ENCODE data around the gene PRSS48.
A peak's percentile ranks its signal among the peaks of the same experiment; 100 is the strongest.

The PRSS48 gene

DNA sequence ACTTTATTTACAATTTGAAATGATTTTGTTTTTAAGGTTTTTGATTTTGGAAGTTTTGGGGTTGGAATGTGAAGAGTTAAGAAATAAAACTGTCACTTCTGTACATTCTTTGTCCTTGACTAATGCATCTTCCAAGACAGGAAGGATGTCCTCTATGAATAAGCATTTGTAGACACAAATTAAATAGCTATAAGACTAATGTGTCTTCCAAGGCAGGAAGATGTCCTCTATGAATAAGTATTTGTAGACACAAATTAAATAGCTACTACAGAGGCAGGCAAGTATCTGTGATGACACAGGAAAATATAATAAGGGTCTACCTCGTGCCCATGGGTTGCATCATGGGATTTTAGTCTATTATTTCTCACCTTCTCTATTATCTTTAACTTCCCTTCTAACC lies 14.5 kb downstream of the PRSS48 start:
- peak; percentile 20 for DNase-seq (ENCODE audit: low read depth)
- TF ChIP-seq, protein P1, sequence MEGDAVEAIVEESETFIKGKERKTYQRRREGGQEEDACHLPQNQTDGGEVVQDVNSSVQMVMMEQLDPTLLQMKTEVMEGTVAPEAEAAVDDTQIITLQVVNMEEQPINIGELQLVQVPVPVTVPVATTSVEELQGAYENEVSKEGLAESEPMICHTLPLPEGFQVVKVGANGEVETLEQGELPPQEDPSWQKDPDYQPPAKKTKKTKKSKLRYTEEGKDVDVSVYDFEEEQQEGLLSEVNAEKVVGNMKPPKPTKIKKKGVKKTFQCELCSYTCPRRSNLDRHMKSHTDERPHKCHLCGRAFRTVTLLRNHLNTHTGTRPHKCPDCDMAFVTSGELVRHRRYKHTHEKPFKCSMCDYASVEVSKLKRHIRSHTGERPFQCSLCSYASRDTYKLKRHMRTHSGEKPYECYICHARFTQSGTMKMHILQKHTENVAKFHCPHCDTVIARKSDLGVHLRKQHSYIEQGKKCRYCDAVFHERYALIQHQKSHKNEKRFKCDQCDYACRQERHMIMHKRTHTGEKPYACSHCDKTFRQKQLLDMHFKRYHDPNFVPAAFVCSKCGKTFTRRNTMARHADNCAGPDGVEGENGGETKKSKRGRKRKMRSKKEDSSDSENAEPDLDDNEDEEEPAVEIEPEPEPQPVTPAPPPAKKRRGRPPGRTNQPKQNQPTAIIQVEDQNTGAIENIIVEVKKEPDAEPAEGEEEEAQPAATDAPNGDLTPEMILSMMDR (conservative IDR thresholded peaks at IDR 0.05; ENCODE audit: low read length) = no peak

DNA sequence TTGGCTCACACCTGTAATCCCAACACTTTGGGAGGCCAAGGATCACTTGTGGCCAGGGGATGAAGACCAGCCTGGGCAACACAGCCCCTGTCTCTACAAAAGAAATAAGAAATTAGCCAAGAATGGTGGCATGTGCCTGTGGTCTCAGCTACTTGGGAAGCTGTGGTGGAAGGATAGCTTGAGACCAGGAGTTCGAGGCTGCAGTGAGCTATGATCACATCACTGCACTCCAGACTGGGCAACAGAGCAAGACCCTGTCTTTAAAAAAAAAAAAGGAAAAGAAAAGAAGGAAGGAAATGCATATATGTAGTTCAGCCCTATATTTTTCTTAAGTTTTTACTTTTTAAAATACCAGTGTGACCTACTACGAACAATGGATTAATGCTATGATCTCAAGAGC lies 15.1 kb downstream of the PRSS48 start:
- H3K4me3 ChIP-seq (ENCODE audit: low read length) = no peak overlapping the region
- no peak for DNase-seq (ENCODE audit: low read depth)
- TF ChIP-seq, protein P1 (conservative IDR thresholded peaks at IDR 0.05; ENCODE audit: low read length) = no peak

More for the DNA sequence above, 14.5 kb downstream of the PRSS48 start:
- H3K4me3 ChIP-seq (ENCODE audit: low read length) = no peak overlapping the region

DNA sequence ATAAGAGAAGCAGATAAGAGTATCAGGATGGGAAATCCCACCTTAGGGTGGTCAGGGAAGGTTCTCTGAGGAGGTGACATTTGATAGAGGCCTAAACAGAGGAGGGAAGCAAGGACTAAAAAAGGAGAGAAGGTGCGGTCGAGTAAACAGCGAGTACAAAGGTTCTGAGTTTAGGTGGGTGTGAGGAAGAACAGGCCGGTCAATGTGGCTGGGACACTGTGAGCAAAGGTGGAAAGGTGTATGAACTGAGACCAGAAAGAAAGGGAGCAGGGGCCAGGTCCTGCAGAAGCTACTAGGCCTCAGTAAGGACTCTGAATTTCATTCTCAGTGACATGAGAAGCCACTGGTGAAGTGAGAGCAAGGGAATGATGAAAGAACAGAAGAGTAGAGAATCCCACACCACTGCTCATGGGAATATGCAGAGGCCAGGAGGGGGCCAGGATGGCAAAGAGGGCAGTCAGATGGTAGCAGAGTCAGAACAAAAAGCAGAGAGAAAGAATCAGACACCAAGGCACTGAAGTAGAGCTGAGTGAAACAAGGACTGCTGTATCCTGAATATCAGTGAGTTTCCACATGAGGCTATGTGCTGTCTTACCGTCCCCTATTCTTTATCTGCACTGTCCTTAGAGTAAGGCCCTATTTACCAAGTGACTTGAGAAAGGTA lies 18.0 kb downstream of the PRSS48 start:
- TF ChIP-seq, protein P1 (conservative IDR thresholded peaks at IDR 0.05; ENCODE audit: low read length) = no peak
- DNase-seq (ENCODE audit: low read depth) = no peak
- H3K4me3 ChIP-seq (ENCODE audit: low read length) = no peak overlapping the region

DNA sequence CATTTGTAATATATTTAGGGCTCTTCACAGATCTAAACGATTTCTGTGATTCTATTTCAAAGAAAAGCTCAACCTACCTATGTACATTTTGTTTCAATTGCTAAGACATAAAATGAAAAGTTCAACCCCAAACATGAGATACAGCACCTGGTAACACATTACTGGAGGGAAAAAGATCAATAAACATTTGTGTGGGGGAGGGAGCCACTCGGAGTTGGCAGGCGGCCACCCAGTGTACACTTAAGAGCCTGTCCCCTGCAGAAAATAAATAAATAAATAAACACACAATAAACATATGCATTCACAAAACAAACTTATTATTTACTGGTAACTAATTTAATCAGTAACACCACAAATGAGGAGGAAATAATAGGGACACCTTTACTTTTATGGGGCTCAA lies 19.3 kb downstream of the PRSS48 start:
- TF ChIP-seq, protein P1 (conservative IDR thresholded peaks at IDR 0.05; ENCODE audit: low read length) = no peak
- no peak overlapping the region for H3K4me3 ChIP-seq (ENCODE audit: low read length)
- DNase-seq (ENCODE audit: low read depth) = no peak

DNA sequence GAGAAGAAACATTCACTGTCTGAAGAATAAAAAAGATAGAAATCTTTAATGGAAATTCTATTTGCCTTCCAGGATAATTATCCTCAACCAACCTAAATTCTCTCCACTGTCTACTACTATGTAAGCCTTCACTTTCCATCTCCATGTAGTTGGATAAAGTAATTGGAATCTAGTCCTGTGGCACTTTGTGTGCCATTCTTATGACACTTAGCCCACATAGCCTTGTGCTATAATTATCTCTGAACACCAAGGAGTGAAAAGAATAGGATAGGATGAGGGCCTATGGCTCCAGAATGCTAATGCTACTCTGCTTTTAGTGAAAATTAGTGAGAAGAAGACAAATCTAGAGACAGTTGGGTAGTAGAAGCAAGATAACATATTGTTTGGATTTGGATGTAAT lies 20.2 kb downstream of the PRSS48 start:
- TF ChIP-seq, protein P1 (conservative IDR thresholded peaks at IDR 0.05; ENCODE audit: low read length) = no peak
- H3K4me3 ChIP-seq (ENCODE audit: low read length) = no peak overlapping the region
- no peak for DNase-seq (ENCODE audit: low read depth)

DNA sequence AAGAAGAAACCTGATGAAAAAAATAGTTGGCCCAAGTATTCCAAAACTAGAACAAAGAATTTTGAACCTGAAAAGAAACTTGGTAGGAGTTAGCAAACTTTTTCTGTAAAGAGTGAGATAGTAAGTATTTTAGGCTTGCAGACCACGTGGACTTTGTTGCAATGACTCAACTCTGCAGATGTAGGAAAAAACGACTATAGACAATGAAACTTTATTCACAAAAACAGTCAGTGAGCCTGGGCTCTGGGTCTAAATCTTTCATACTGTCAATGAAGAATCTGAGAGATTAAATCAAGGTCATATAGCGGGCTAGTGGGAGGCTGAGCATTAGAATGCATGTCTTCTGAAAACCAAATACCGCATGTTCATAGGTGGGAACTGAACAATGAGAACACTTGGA lies 25.5 kb downstream of the PRSS48 start:
- DNase-seq (ENCODE audit: low read depth) = peak; percentile 38
- TF ChIP-seq, protein P1 (conservative IDR thresholded peaks at IDR 0.05; ENCODE audit: low read length) = no peak
- H3K4me3 ChIP-seq (ENCODE audit: low read length) = no peak overlapping the region

DNA sequence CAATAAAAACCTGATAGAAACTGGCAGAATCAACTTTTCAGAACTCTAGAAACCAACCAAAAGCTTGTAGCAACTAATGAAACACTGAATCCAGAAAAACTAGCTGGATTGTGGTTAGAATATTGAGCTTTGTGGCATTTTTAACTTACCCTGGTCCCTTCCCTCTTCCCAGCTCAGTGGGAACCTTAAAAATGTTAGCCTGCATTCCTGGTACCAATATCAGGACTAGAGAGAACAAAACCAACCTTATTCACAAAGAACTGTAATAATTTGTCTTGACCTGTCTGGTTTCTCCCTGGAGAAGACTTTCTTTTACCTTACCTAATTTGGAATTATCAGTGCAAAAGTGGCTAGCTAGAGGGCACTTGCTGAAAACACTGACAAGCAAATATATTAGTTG lies 27.3 kb downstream of the PRSS48 start:
- TF ChIP-seq, protein P1 (conservative IDR thresholded peaks at IDR 0.05; ENCODE audit: low read length) = no peak
- peak; percentile 13 for DNase-seq (ENCODE audit: low read depth)

More for the DNA sequence above, 27.3 kb downstream of the PRSS48 start:
- H3K4me3 ChIP-seq (ENCODE audit: low read length) = no peak overlapping the region

Measured in AG10803 (cell line).